ENCODE data around the gene ANKRD29.

GRCh38 chr18:23570912-23571504 is 91.7 kb downstream of the ANKRD29 start:
- TF ChIP-seq CTCF (IDR thresholded peaks at IDR 0.05), result no peak
- TF ChIP-seq POLR2A (IDR thresholded peaks at IDR 0.05), result no peak

Data from adrenal gland (tissue), 5 donors.